Skeletal muscle cell (primary cell): ENCODE results near the gene ITGBL1.

ENCODE experiments used
- DNase-seq: peaks from one replicate; pipeline ENCODE4 v3.0.0-alpha.2; 2010; ENCODE audit warnings: low read depth
- H3K4me3 ChIP-seq: 2 replicates; pipeline ENCODE4 v1.5.1; 2011; ENCODE audit warnings: low read depth, mild to moderate bottlenecking, control low read depth, low read length, moderate library complexity

The ITGBL1 gene

DNA sequence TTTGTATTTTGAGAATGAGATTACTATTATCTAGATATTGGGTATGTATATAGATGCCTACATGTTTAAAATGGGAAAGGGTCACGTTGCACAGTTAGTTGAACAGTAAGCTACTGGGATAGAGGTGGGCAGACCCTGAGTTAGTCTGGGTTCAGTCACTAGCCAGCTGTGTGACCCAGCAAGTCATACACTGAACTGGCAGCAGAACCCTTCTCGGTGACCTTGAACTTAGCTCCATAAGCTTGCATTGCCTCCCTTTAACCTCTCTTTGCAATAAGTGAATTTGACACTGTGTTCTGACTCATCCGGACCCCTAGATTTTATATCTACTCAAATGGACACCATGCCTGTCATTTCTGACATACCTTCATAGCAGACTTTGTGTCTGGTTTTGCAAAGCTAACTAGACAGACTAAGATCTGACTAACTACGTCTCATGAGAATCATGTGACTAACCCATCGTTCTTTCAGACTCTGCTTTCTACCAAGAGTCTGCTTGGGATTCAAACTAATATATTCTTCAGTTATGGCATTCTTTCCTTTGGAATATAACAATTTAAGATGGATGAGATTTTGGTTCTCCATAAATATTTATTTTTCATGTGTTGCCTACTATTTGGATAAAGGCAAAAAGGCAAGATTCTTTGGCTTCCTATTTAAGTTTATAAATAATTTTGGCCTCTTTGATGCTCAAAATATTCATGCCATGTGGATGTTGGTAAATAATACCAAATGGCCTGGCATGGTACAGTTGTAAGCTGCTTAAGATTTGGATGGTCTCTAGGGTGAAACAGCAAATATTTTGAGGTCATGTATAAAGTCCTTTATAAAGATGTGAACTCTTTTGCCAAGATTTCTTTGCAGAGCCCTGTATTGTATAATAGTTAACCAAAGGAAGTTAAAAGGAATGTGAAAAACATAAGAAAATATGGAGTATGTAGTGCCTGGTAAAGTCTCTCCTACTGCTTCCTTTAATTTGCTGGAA lies 159.3 kb downstream of the ITGBL1 start:
- no peak for DNase-seq
- no peak overlapping the region for H3K4me3 ChIP-seq

DNA sequence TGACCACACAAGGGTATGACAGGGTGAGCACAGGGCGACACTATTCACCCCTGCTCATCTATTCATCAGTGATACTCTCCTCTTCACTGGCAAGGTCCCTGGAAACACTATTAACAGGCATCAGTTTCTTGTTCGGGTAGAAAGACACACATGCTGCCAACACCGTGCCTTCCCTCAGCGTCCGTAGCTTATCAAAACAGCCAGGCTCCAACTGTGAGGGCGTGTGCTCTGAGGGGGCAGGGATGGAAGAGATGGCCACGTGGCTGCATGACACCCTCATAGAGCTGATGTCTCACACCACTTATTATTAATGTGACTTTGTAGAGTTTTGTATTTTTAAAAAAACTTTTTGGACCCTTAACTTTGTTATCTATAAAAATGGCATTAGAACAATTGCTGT lies 160.3 kb downstream of the ITGBL1 start:
- no peak overlapping the region for H3K4me3 ChIP-seq
- no peak for DNase-seq

DNA sequence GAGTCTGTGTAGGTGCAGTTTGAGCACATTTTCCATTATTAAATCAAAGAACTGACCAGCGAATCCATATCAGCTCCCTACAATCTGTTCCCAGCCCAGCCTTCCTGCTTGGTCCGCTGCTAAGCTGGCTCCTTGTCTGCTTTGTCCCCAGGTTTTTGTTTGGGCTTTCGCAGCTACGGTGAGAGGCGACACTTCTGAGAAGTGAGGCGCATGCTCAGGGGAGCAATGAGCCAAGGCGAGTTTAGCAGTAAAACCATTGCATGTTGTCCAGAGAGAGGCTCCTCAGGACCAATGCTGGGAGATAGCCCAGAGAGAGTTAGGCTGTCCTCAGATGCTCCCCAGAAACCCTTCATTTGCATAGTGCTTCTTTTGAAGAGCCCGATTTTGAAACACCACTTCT lies 162.0 kb downstream of the ITGBL1 start:
- no peak overlapping the region for H3K4me3 ChIP-seq
- DNase-seq, result no peak

DNA sequence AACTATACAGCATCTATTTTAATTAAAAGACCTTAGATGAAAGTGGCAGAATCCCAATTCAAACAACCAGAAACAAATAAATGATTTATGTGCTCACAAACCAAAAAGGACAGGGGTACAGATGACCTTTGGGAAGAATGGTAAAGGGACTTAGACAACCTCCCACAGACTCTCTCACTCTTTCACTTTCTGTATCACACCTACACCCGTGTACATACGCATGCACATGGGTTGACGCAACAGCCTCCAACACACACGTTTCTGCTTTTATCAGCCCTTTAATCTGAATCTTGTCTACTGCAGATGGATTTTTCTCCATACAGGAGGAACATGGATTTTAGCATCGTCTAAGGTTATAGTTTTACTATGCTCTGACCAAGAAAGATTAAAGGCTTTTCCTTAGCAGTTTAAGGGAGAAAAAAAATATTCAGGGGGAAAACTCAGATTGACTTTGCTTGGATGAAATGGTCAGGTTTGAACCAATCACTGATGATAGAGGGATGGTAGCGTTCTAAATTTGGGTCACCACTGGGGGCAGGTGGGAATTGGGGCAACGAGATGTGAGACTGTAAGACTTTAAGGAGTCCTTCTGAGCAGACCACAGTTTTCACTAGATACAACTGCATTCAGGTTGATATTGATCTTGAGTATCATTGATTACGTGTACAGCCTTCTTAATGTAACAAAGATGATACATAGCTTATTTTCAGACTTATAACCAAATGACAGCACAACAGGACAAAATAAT lies 166.1 kb downstream of the ITGBL1 start:
- no peak for DNase-seq
- no peak overlapping the region for H3K4me3 ChIP-seq

DNA sequence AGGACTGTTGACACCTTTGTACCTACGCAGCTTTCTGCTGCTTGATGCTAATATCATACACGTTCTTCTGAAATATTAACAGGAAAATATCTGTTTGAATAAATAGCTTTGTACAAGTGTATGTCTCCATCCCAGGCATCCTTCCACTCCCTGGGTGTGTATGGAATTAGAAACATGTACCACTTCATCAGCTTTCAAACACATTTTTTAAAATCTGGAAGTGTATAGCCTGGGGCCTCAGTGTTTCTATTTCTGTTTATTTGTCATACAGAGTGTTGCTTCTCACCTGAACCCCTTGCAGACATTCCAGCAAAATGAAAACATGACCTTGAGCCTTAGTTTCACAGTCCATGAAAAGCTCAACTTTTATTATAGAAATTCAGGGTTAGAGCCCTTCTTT lies 168.6 kb downstream of the ITGBL1 start:
- no peak for DNase-seq
- H3K4me3 ChIP-seq, result no peak overlapping the region

DNA sequence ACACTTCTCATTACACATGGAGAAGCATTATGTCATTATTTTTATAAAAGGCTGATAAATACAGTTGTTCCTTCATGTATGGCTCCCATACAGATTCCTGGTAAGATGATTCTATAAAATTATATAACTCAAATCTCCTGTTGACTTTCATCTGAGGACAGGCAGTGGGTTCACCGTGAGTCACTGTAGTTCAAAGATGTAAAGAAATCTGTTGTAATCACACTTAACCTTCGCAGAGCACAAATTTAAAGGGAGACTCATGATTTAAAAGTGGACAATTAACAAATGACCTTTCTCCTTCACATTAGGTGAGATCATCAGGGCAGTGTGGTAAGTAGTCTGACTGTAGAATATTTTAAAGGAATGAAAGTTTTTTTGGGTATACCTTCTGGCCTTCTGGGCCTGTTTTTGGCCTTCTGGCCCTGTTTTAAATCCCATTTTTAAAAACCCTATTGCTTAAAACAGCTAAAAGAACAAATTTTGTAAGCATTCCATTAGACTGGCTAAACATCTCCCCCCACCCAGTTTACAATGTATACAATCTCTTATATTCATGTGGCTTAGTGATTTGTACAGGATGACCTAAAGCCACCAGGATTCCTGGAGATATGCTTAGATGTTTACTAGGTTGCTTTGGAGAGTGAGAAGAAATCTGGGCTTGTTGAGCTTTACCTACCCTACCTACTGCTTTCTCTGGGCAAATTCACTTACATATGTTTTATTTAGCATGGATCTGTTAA lies 171.2 kb downstream of the ITGBL1 start:
- no peak for DNase-seq
- H3K4me3 ChIP-seq, result no peak overlapping the region

DNA sequence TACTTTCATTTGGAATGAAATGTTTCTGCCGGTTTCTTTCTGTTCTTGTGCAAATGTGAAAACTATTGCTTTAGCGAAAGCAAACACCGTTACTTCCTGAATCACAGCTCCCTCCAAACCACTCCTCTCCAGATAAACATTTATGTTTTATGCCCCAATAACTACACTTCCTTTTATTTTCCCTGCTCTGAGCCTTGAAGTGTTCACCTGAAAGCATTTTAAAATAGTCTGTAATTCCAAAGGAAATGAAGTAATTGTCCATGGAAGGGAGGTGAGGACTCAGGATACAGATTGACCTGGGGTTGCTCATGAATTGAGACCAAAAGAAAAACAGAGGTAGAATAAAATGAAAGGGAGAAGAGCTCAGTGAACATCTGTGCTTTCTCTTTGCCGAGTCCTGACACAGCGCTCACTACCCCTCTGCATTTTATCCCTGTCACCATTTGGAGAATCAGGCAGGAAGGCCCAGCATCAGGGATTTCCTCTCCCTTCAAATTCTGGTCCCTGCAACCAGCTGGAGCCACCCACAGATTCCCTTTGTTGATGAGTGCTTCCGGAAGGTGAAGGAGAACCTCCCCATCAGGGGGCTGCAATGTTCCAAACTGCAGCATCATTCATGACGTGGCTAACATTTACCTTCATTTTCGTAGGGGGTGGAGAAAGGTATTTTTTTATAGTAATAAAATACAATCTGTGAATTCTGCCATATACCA lies 171.9 kb downstream of the ITGBL1 start:
- no peak for DNase-seq
- H3K4me3 ChIP-seq, result no peak overlapping the region

DNA sequence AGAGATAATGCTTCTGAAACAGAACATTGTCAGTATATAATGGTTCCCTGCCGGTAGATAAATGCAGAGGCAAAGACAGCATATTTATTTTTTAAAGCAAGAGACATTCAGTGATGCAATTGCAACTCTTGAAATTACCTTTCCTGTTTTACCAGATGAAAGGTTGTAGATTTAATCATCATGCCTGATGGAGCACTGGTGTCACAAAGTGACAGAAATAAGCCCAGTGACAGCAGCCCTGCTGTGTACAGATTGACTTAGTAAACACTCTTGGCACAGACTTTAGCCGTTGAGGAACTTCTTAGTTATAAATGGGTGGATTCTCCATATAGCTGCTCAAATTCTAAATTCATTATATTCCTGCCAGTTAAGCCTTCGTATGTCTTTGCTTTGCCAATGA lies 172.5 kb downstream of the ITGBL1 start:
- DNase-seq, result no peak

DNA sequence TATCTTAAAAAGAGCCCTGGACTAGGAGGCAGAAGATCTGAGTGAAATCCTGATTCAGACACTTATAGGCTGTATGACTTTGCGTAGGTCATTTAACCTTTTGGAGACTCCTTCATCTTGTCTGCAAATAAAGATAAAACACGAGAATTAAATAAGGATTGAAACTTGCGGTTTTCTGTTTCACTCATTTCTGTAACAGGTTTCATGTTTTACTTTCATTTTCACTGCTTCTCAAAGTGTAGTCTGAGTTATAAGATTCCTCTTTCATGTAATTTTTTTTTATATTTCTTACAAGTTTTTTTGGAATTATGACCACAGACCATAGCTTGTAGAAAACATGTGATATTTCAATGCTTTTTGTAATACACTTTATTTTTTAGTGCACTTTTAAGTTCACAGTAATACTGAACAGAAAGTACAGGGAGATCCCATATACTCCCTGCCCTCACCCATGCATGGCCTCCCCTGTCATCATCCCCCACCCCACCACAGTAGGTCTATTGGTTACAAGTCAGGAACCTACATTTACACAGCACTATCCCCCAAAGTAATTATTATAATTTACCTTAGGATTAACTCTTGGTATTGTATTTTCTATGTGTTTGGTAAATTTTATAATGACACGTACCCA lies 174.6 kb downstream of the ITGBL1 start:
- DNase-seq, result no peak
- peak overlapping the region; percentile 7 for H3K4me3 ChIP-seq

More for the DNA sequence above, 172.5 kb downstream of the ITGBL1 start:
- H3K4me3 ChIP-seq, result no peak overlapping the region

DNA sequence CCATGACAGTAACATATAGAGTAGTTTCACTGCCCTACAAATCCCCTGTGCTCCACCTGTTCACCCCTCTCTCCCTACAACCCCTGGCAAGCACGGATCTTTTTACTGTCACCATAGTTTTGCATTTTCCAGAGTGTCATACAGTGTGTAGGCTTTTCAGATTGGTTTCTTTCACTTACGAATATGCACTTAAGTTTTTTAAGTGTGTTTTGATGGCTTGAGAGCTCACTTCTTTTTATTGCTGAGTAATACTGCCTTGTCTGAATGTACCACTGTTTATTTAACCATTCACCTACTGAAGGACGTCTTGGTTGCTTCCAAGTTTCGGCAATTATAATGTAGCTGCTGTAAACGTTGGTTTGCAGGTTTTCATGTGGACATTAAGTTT lies 175.1 kb downstream of the ITGBL1 start:
- no peak for DNase-seq
- no peak overlapping the region for H3K4me3 ChIP-seq

DNA sequence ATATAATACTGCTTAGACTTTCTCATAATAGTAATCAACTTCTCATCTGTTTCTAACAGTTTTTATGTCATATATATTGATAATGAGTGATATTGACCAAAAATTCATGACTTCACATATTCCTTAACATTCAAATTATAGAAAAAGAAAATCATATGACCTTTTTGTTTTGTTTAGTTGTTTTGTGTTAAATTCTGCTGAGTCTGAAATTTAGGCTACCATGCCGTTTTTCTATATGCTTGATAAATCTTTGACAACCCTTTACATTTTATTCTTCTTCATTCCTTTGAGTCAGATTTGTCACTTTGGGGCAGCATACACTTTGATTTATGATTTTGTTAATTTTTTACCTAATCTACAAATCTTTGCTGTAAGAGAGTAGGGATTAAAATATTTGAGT lies 176.4 kb downstream of the ITGBL1 start:
- H3K4me3 ChIP-seq, result no peak overlapping the region
- DNase-seq, result no peak

DNA sequence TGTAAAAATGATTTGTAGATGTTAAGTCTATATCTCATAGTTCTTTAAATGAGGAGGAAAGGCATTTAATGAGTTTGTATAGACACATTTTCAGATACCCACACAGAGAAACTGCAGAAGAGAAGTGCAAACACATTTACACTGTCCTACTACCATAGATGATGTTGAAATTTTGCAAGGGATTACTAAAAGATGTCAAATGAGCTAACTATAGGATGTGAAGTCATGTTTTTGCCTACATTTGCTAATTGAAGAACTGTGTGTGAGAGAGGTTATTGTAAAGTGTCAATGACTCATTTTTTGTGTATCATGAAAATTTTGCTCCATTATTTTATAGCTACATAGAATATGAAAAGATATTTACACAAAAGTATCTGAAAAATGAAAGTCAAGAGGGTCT lies 178.9 kb downstream of the ITGBL1 start:
- no peak overlapping the region for H3K4me3 ChIP-seq

DNA sequence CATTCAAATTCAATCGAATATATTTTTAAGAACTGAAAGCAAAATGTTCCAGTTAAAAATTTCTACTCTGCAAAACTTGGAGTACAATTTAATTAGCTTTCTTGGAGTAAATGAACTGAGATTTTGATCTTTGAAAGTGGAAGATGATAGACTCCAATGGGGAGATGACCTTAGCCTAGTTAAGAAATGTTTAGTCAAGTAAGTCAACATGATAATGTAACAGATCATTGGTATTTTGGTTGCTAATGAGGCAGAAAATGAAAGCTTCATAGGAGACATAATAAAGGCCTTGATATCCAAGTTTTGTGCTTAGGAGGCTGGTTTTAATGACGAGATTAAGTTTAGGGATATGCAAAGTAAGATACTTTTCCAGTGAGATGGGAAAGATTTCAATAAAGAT lies 181.7 kb downstream of the ITGBL1 start:
- no peak for DNase-seq

More for the DNA sequence above, 178.9 kb downstream of the ITGBL1 start:
- no peak for DNase-seq

DNA sequence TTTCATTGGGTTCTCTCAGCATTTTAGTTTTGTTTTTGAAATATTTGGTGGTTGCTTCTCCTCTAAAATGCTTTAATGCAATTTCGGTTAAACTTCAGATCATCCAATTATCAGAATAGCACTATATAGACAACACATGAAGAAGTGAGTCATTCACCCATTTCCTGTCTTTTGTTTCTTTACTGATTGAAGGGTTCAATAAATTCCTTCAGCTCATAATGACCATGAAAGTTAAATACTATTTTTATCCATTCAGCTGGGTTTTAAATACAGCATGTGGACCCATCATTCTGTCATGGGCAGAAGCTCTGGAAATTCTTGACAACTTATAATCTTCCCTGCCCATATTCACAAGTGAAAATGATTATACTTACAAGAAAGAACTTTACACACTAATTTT lies 187.2 kb downstream of the ITGBL1 start:
- H3K4me3 ChIP-seq, result no peak overlapping the region
- DNase-seq, result no peak

More for the DNA sequence above, 181.7 kb downstream of the ITGBL1 start:
- H3K4me3 ChIP-seq, result no peak overlapping the region

DNA sequence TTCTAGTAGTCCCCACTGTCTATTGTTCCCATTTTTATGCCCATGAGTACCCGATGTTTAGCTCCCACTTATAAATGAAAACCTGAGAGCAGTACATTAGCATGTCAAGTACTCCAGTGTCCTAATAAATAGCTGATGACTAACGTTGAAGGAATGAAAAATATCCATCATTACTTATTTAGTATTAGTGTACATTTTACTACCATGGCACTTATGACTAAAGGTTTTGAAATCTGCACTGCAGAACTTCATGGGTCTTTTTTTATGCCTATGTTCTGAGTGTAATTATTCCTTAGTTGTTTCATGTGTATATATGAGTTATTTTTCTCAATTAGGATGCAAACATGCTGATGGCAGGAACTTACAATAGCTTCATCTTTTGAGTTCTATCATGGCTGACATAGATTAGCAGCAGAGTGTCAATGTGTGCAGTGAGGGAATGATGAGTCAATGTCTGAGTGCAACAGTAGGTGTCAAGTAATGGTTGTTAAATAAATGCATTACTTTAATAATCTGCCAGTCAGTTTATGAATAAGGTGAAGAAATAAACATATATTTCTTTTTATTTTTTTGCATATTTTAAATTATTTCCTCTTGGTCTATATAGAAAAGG lies 188.4 kb downstream of the ITGBL1 start:
- no peak overlapping the region for H3K4me3 ChIP-seq
- DNase-seq, result peak; percentile 67

DNA sequence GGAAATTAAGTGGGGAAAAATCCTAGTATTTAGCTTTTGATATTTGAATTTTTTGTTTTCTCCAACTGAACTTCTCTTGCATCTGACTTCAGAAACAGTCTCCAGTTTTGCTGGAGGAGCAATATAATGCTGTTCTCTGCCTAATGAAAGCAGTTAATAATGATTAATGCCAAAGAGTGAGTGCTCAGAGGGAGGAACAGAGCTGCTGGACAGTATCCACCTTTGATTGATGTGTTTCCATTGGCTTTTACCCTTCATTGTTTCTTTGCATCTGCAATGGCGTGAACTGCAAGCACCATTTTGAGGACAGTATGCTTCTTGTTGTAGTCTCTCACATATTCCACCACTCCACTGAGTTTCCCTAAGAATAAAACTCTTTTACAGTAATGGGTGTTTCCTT lies 193.4 kb downstream of the ITGBL1 start:
- DNase-seq, result no peak
- no peak overlapping the region for H3K4me3 ChIP-seq

DNA sequence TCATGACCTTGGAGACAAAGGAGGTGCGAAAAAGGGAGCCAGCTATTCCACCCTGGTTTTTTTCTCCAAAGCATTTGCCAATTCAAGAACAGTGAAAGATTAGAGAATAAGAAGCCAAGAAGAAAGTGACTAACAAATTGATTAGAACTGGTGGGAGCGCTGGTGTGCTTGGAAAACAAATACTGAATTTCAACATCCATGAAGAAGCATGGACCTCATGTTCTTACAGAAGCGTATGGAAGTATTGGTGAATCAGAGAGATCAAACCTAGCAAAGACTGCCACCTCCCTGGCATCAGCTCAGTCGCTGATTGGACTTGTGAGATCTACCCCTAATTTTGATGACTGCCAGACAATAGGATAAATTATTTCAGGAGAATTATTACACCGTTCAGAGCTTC lies 195.3 kb downstream of the ITGBL1 start:
- no peak for DNase-seq
- no peak overlapping the region for H3K4me3 ChIP-seq

DNA sequence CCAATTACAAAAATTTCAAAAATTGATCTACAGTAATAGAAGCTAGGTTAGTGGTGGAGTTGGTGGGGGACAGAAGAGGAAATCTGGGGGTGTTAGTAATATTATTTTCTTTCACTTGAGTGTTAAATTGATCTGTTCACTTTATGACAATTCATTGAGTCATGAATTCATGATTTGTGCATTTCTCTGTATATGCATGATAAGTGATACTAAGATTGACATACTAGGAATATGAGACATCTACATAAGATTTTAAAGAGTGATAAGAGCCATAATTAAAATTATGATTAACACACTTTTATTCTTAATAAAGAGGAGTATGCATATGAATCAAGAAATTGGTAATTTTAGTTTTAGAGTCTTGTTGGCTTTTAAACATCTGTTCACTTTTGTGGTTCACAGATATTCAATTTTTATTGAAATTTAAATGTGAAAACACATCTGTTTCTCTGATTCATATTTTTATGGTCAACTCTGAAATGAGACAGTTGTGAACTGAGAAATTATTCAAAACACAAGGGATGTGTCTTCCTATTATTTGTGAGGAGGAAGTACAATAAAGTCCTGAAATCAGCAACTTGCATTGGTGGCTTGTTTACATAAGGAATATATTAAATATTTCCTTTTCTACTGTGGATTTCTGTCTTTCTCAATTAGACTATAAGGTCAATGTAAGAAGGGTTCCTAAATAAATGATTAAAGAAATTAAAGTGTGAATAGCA lies 196.5 kb downstream of the ITGBL1 start:
- DNase-seq, result no peak
- no peak overlapping the region for H3K4me3 ChIP-seq
